Cortex of kidney (tissue), 1 donor: ENCODE results near the gene CXorf66.
A peak's percentile ranks its signal among the peaks of the same experiment; 100 is the strongest.
"Not testable (repeated sequence)": the region's sequence is repeated elsewhere in the genome, so short reads cannot be mapped to it uniquely, and the experiment has no call there.

Experiments
- DNase-seq: peaks from one replicate; lab custom pipeline; 2025; lab: John Stamatoyannopoulos, UW

CXorf66 gene

DNA sequence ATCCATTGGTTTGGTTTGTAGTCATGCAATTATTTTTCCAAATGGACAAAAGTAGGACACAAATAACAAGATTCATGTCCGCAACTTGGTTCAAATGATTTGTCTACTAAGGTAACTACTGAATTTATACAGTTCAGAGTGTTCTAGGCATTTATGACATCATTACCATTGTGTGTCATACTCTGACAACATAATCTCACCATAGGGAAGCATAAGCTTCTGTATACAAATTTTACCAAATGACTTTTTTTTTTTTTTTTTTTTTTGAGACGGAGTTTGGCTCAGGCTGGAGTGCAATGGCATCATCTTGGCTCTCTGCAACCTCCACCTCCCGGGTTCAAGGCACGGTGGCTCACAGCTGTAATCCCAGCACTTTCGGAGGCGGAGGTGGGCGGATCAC is at the start of gene CXorf66:
CXorf66 (minus strand) TSS at position 101 of the 400 bp plus-strand sequence; CDS start at position 76, 25 bp downstream.
- no peak for DNase-seq

DNA sequence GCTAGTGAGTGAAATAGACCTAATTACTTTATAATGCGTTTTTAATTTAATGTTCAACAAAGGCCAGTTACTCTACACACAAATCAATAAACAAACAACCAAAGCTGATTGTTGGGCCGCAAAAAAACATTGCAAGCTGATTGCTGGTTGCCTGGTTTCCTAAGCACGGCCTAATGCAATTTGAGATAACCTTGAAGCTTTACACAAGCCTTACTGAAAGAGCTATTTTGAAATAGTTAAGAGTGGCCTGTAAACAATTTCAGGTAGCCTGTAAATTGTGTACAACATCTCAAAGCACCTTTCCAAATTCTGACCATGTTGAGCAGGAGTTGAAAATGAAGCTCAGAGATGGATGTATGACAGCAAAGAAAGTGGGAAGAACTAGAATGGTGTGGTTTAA is 17.5 kb upstream of the CXorf66 start:
- no peak for DNase-seq

GRCh38 chrX:139974471-139974870 is 9.2 kb upstream of the CXorf66 start:
- DNase-seq = no peak

DNA sequence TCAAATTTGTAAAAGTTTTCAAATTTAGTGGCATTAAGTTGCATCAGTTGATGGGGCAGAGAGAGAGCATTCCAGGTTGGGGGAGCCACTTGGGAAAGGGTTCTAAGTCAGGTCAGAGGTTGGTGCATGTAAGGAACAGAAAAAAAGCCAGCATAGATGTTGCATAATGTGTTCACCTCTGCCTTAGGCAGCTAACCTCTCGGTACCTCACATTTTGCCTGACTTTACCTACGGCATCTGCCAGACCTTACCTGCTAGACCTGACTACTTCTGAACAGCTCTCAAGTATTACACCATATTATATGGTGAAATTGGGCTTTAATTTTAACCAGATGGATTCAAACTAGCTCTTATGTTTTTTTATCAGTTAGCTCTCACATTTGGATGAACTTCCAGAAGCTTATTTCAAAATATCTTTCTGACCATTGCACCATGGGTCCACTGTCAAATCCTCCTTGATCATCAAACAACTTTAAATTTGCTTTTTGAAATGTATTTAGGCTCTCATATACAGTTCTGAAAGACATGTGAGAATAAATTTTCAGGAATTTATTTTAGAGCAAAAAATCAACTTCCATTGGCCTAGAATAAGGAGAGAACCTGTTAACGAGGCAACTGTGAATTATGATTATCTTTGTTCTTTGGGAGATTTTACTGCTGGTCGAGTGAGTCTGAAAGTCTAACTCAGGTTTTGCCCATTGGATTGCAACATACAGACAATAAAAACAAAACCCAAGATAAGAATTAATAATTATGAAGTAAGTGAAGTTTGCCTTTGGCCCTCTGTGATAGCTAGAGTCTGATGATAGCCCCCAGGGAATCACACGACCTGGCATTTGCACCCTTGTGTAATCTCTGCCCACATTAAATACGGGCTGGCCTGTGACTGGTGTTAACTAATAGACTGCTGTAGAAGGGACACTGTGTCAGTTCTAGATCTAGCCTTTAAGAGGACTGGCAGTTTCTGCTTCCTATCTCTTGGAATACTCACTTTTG is 7.6 kb upstream of the CXorf66 start:
- no peak for DNase-seq

DNA sequence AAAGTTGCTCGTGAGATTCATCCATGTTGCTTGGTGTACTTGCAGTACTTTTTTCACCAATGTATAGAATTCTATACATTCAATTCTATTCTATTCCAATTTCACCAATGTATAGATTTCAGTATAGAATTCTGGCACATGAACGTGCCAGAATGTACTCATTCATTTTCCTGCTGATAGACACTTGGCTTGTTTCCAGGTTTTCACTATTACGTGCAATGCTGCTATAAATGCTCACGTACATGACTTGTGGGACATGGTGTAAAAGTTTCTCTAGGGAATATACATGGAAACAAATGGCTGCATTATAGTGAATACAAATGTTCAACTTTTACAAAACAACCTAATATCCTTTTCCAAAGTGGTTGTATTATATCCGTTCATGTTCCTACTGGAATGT is 6.8 kb upstream of the CXorf66 start:
- DNase-seq = no peak

- no peak for DNase-seq
Measured at GRCh38 chrX:139971394-139971749, 6.1 kb upstream of the CXorf66 start.

DNA sequence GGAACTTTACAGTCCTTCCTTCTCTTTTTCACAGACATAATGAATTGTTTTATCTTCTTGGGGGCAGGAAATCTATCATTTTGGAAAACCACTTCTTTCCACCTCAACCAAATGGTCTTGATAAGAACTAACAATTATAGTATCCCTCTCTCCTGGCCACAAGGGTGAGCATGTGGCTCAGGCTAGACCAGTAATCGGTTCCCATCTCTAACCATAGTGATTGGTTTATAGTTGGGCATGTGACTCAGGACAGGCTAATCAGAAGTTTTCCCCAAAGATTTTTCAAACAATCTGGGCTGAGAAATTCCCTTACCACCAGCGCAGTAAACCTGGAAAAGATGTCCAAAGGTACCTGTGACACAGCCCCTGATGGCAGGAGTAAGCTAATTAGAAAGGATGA is 4.0 kb upstream of the CXorf66 start:
- DNase-seq = no peak

DNA sequence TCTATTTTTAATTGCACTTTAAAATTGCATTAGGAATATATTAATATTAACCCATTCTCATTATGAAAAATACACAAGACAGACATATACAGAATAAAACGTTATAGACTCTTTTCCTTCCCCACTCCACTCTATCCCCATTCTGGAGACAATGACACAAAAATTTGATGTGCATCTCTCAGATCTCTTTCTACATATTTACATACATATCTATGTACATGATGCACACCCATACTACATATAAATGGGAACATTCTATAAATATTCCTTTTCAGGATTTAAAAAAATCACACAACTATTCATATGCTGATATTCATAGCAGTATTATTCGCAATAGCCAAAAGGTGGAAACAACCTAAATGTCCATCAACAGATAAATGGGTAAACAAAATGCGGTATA is 2.4 kb upstream of the CXorf66 start:
- no peak for DNase-seq

DNA sequence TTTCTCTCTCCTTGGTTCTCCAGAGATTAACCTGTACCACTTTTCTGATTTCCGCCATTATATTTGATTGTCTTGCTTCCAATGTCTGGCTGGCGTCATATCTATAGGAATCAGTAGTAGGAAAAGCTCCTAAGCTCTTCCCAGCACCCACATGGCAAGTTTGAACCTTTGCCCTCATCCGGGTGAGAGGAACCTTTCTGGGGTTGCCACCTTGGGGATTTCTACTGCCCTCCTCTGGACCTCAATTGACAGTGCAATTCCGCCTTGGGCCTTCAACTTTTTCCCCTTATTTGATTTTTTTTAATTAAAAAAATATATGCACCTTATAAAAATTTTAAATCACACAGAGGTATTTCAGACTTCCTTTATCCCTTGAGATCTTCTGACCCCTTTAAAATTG is 2.0 kb upstream of the CXorf66 start:
- no peak for DNase-seq

GRCh38 chrX:139966159-139966558 is 838 bp upstream of the CXorf66 start:
- DNase-seq = not testable (repeated sequence)

GRCh38 chrX:139961091-139961490 is 4.2 kb downstream of the CXorf66 start:
- DNase-seq = not testable (repeated sequence)

DNA sequence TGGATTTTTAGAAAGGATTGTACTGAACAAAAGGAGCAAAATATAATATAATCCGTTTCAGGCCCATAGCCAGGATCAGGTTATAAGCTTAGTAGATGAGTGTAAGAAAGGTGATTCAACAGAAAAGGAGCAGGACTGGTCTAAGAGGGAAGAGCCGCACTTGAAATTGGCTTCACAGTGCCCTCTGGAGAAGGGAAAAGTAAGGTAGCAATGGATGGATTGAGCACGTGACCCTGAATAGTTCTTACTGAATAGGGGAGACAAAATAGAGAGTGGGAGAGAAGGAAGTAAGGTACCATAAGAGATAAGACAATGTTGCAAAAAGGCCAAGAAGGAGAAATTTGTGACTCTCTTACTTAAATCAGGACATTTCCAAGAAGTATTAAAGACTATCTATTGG is 15.6 kb downstream of the CXorf66 start:
- DNase-seq = no peak

DNA sequence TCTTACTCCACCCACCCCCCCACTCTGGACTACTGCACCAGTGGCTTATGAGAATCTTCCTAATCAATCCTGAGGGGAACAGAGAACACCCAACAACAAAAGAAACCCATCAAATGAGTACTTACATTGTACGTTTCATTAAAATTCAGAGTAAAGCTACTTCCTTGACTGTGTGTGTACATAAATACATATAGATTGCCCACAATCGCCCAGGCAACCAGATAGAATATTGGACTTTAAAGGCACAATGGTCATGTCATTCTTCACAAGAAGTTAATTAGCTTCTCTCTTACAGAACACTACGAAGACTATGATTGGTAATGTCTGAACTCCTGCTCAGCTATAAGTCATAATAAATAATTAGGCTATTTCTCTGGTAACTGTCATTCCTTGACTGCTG is 20.2 kb downstream of the CXorf66 start:
- DNase-seq = no peak

DNA sequence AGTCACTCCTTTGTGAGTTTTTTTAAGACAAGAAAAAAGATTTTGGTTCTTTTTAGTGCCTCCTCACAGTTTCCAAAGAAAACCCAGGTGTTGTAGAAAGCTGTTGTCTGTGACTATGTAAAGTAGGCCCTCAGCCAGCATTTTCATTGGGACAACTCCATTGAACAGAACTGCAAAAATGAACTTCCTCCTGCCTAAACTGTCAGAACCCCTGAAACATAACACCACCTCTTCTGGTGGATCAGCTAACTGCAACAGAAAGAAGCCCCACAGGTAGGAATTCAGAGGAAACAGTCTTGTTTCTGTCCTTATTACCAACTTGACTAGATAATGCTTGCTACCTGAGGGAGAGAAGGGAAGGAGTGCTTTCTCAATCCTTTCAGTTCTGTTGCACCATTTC is 29.1 kb downstream of the CXorf66 start:
- no peak for DNase-seq

DNA sequence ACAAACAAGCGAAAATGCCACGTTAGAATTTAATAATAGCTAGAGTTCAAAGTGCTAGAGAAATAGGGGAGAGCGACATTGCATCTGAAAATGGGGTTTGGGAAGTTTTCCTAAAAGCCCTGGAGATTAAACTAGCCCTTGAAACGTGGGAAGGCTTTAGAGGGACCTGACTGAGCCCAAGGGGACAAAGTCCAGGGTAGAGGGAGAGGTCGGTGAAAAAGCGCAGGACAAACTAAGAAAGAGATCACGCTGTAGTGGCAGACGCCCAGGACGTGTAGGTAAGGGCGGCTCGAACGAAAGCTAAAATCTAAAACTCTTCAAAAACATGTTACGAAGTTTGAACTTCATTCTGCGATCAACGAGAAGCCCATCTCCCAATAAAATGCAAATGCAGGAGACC is 31.4 kb downstream of the CXorf66 start:
- DNase-seq = no peak

- DNase-seq = no peak
Measured at GRCh38 chrX:139932901-139933796, 32.2 kb downstream of the CXorf66 start, which contains the start of gene ATP11C. Gene ATP11C, minus strand, starts transcription at chrX:139933053. Its CDS starts 1,011 bp downstream, at chrX:139932042.

- peak; percentile 2 for DNase-seq
Measured at GRCh38 chrX:139932073-139932900, 33.0 kb downstream of the CXorf66 start.

- DNase-seq = no peak
Measured at GRCh38 chrX:139931646-139932072, 33.7 kb downstream of the CXorf66 start.

GRCh38 chrX:139930916-139931645 is 34.2 kb downstream of the CXorf66 start:
- DNase-seq = no peak

DNA sequence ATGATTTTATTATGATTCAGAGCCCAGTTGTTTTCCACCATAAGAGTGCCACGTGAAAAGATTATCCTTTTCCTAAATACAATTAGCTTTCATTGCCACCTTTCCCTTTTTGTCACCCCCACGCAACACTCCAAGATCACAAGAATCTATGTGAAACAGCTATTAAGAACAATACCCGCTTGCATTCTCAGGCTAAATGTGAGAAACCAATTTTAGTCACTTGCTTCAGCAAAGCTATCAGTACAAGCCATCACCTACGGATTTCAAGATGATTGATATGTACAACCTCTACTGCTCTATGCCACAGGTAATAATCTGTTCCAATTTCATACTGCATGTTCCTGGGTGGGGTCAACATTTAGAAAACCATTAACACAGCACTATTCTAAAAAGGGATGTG is 34.9 kb downstream of the CXorf66 start:
- DNase-seq = no peak

GRCh38 chrX:139929876-139930275 is 35.4 kb downstream of the CXorf66 start:
- no peak for DNase-seq
